ENCODE measurements around the gene KEL. TPM values are rescaled to one million over a fixed set of nuclear protein-coding genes. Genes with fewer than 3 reads are reported as not detected.
A peak's percentile ranks its signal among the peaks of the same experiment; 100 is the strongest.

The KEL gene
- total RNA-seq, 1 experiment from 2014 or later, result 0.91 TPM

DNA sequence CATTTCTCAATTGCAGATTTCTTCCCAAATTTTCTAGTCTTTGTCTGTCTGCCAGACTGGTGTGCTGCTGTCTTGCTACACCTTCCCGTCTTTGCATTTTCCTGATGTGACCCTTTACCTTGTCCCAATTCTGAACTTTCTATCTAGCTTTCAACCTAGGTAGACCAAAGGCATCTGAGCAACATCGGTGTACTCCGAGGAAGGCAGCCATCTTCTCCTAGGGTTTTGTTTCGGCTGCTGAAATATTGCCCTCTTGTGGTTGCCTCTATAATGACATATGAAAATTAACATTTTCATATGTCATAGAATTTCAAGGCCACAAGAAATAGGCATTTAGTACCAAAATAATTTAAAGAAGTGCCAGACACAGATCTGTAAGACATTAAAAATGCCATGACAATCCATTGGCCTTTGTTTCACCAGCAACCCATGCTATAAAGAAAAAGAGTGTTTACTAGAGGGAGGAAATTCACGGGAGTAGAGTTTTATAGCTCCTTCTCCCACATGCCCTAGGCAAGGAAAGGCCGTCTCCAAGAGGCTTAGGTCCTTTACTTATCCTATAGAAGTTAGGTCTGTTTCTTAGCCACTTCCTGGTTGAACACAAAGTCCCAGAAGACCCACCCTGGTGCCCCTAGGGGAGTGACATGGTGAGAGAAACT is 41.4 kb upstream of the KEL start (continued):
- TF ChIP-seq, protein P1, sequence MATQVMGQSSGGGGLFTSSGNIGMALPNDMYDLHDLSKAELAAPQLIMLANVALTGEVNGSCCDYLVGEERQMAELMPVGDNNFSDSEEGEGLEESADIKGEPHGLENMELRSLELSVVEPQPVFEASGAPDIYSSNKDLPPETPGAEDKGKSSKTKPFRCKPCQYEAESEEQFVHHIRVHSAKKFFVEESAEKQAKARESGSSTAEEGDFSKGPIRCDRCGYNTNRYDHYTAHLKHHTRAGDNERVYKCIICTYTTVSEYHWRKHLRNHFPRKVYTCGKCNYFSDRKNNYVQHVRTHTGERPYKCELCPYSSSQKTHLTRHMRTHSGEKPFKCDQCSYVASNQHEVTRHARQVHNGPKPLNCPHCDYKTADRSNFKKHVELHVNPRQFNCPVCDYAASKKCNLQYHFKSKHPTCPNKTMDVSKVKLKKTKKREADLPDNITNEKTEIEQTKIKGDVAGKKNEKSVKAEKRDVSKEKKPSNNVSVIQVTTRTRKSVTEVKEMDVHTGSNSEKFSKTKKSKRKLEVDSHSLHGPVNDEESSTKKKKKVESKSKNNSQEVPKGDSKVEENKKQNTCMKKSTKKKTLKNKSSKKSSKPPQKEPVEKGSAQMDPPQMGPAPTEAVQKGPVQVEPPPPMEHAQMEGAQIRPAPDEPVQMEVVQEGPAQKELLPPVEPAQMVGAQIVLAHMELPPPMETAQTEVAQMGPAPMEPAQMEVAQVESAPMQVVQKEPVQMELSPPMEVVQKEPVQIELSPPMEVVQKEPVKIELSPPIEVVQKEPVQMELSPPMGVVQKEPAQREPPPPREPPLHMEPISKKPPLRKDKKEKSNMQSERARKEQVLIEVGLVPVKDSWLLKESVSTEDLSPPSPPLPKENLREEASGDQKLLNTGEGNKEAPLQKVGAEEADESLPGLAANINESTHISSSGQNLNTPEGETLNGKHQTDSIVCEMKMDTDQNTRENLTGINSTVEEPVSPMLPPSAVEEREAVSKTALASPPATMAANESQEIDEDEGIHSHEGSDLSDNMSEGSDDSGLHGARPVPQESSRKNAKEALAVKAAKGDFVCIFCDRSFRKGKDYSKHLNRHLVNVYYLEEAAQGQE (IDR thresholded peaks at IDR 0.05; ENCODE audit: low read depth), result no peak
- TF ChIP-seq ZFX (IDR thresholded peaks at IDR 0.05), result no peak

DNA sequence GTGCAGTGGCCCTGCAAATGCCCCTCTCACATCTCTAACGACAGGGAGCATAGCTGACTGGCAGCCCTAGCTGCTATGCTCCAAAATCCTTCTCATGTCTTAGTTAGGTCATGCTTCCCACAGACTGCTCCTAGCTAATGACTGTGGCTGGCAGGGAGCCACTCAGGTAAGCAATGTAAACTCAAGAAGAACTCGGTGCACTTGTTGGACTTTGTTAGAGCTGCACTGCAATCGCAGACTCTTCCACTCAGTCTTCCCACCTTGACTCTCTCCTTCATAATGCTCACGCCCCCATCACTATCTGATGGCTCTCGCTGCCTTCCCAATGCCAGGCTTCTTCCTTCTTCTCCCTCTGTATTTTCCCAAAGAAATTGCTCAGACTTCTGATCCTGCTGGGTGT is 40.7 kb upstream of the KEL start:
- no peaks in the 10 kb centered on the region for H4K20me1 ChIP-seq (ENCODE audit: insufficient read depth)

More for the DNA sequence above, 40.7 kb upstream of the KEL start:
- ATAC-seq, result 0 out of 2 replicates have a peak, but pooled peaks have one; percentile 21
- H3K79me2 ChIP-seq (ENCODE audit: insufficient read depth, low read length), result no peaks in the 10 kb centered on the region
- 0 out of 2 replicates have a peak overlapping the region, but pooled peaks have one; percentile 22 for H3K9ac ChIP-seq (ENCODE audit: low read length)
- no peaks in the 10 kb centered on the region for H3K36me3 ChIP-seq (ENCODE audit: control insufficient read depth in 1 of 2, insufficient read depth in 2 of 2, low read length in 2 of 2)
- TF ChIP-seq JUND (IDR thresholded peaks at IDR 0.05) (no peak), ZFX (IDR thresholded peaks at IDR 0.05) (no peak), SP1 (IDR thresholded peaks at IDR 0.05; ENCODE audit: low read depth) (no peak), ZNF274 (IDR thresholded peaks at IDR 0.05; ENCODE audit: low read depth, low read length) (no peak), POLR2A (IDR thresholded peaks at IDR 0.05; ENCODE audit: borderline replicate concordance, extremely low read depth, insufficient read depth, insufficient read length) (no peak), TCF7L2 (IDR thresholded peaks at IDR 0.05; ENCODE audit: borderline replicate concordance, extremely low read depth, insufficient read depth, insufficient read length) (no peak)
- TF ChIP-seq, protein P2, sequence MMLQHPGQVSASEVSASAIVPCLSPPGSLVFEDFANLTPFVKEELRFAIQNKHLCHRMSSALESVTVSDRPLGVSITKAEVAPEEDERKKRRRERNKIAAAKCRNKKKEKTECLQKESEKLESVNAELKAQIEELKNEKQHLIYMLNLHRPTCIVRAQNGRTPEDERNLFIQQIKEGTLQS (IDR thresholded peaks at IDR 0.05), result no peak
- no peaks in the 10 kb centered on the region for H3K27me3 ChIP-seq (ENCODE audit: insufficient read depth, low read length)
- H2AFZ ChIP-seq (ENCODE audit: low read depth, low read length, poor library complexity, severe bottlenecking), result peak overlapping the region; percentile 99
- no TSS peak for BruUV-seq (replicated peaks)
- CTCF ChIA-PET, result interaction anchor here (1.0 to 18.9 kb wide), 16 partner anchors 9 to 445 kb away, joined by 3 to 331 read pairs (median 8); no protein-coding TSS in a partner anchor
- no peaks in the 10 kb centered on the region for H3K9me2 ChIP-seq (ENCODE audit: insufficient read depth)
- H3K4me2 ChIP-seq (ENCODE audit: low read length), result peak overlapping the region; percentile 77
- H3K4me1 ChIP-seq (ENCODE audit: control insufficient read depth in 1 of 2, insufficient read depth in 2 of 2, low read length in 2 of 2), result peaks cover 0 to 8% of the 10 kb centered on the region in 2 experiments; a peak in 1 of 4 replicates
- no peaks in the 10 kb centered on the region for H3K9me3 ChIP-seq (ENCODE audit: control insufficient read depth in 1 of 2, insufficient read depth in 1 of 2, low read depth in 1 of 2, low read length in 2 of 2)
- no peak for DNase-seq (ENCODE audit: low read depth, low spot score)
- H3K4me3 ChIP-seq (replicated peaks in 1 of 2; ENCODE audit: low read depth in 1 of 2, low read length in 2 of 2), result peak overlapping the region; percentile 11 to 50
- POLR2A ChIA-PET, result no interaction called here
- no peak overlapping the region for H3K27ac ChIP-seq (ENCODE audit: low read depth, low read length)
- intact Hi-C loops (cut with micrococcal nuclease), result loop anchor here (1.0 to 10.0 kb wide), 7 partner anchors 122 to 492 kb away; no protein-coding TSS in a partner anchor
- RAD21 ChIA-PET (ENCODE audit: low non-redundant PET in 1 of 2, low total read pairs in 2 of 2, uncharacterized antibody in 2 of 2, unreplicated experiment in 2 of 2), result interaction anchor here in 1 of 2 experiments (0.5 to 1.5 kb wide), 2 partner anchors 117 to 212 kb away, joined by 4 to 5 read pairs; partner anchors contain the start of gene TRPV6

Data from HCT116 (cell line).